PFSK-1 (cell line): ENCODE measurements around the gene ADGRL3.

Experiments
- FOXP2 ChIP-seq: optimal IDR thresholded peaks from 2 replicates; pipeline ENCODE3; 2011; ENCODE audit warnings: borderline replicate concordance, control low read depth, inconsistent platforms; ENCODE audit not compliant: insufficient read depth; ENCODE audit errors: extremely low read length, extremely low read depth
- POLR2AphosphoS5 ChIP-seq: IDR thresholded peaks from 2 replicates; pipeline ENCODE4 v1.6.1; 2012; ENCODE audit warnings: low read depth, mild to moderate bottlenecking, control low read depth, low read length, moderate library complexity
- REST ChIP-seq, 2 experiments: IDR thresholded peaks; 2 replicates each; pipeline versions ENCODE4 v1.6.1 to v1.8.0; 2011 to 2012; ENCODE audit warnings: low read depth in 2 of 2, low read length in 2 of 2, control low read depth in 1 of 2, inconsistent platforms in 1 of 2, mild to moderate bottlenecking in 1 of 2, moderate library complexity in 1 of 2; ENCODE audit not compliant: insufficient read depth in 1 of 2
- SIN3A ChIP-seq: IDR thresholded peaks from 2 replicates; pipeline ENCODE4 v1.6.1; 2012; ENCODE audit warnings: mild to moderate bottlenecking, low read length, moderate library complexity, borderline replicate concordance; ENCODE audit not compliant: insufficient read depth
- TAF1 ChIP-seq: IDR thresholded peaks from 2 replicates; pipeline ENCODE4 v1.6.1; 2012; ENCODE audit warnings: low read length, control low read depth, borderline replicate concordance; ENCODE audit not compliant: insufficient read depth

GRCh38 chr4:61772126-61772525, 572.0 kb downstream of the ADGRL3 start:
- no peak for TF ChIP-seq TAF1
- no peak for TF ChIP-seq SIN3A
- no peak for TF ChIP-seq REST (IDR thresholded peaks at IDR 0.05; ENCODE audit: insufficient read depth in 1 of 2, low read depth in 2 of 2, low read length in 2 of 2)
- no peak for TF ChIP-seq POLR2AphosphoS5
- TF ChIP-seq FOXP2, result no peak
